Keratinocyte (primary cell): ENCODE data around the gene MAPKBP1.

Experiments
- EZH2 ChIP-seq: IDR thresholded peaks from one replicate; pipeline ENCODE4 v1.6.1; 2012; ENCODE audit warnings: inconsistent platforms, mild to moderate bottlenecking, low read length, moderate library complexity
- TF ChIP-seq, protein P1 (sequence below), 3 experiments: IDR thresholded peaks in 1 of 3; conservative IDR thresholded peaks in 1 of 3; optimal IDR thresholded peaks in 1 of 3; 2 replicates in 2 of 3; 3 replicates in 1 of 3; pipeline versions ENCODE3 to v1.5.1; 2011; ENCODE audit warnings: low read length in 3 of 3, mild to moderate bottlenecking in 3 of 3, moderate library complexity in 2 of 3, control low read depth in 1 of 3, inconsistent platforms in 1 of 3; ENCODE audit not compliant: insufficient read depth in 2 of 3; ENCODE audit errors: extremely low read depth in 1 of 3

DNA sequence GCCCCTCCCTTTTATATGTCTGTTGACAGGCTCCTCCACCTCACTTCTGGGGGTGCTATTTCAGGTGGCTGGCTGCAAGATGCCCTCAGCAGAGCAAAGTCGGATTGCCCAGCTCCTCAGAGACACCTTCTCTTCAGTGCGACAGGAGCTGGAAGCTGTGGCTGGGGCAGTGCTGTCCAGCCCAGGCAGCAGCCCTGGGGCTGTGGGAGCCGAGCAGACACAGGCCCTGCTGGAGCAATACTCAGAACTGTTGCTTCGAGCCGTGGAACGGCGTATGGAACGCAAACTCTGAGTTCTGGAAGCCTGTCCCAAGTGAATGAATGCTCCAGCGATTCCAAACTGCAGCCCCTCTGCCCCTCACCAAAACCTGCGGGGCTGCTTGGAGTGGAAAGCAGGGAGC is 50.9 kb downstream of the MAPKBP1 start:
- TF ChIP-seq, protein P1, sequence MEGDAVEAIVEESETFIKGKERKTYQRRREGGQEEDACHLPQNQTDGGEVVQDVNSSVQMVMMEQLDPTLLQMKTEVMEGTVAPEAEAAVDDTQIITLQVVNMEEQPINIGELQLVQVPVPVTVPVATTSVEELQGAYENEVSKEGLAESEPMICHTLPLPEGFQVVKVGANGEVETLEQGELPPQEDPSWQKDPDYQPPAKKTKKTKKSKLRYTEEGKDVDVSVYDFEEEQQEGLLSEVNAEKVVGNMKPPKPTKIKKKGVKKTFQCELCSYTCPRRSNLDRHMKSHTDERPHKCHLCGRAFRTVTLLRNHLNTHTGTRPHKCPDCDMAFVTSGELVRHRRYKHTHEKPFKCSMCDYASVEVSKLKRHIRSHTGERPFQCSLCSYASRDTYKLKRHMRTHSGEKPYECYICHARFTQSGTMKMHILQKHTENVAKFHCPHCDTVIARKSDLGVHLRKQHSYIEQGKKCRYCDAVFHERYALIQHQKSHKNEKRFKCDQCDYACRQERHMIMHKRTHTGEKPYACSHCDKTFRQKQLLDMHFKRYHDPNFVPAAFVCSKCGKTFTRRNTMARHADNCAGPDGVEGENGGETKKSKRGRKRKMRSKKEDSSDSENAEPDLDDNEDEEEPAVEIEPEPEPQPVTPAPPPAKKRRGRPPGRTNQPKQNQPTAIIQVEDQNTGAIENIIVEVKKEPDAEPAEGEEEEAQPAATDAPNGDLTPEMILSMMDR (optimal IDR thresholded peaks at IDR 0.05 in 1 of 3, IDR thresholded peaks at IDR 0.05 in 1 of 3, conservative IDR thresholded peaks at IDR 0.05 in 1 of 3; ENCODE audit: extremely low read depth in 1 of 3, insufficient read depth in 2 of 3, low read length in 3 of 3), result no peak
- TF ChIP-seq EZH2, result no peak
